ENCODE measurements around the gene FARP2. TPM values are rescaled to one million over a fixed set of nuclear protein-coding genes. Genes with fewer than 3 reads are reported as not detected.

The FARP2 gene
- total RNA-seq, 4 donors from 2014 or later = 10.7 to 20.1 (median 13.6) TPM

DNA sequence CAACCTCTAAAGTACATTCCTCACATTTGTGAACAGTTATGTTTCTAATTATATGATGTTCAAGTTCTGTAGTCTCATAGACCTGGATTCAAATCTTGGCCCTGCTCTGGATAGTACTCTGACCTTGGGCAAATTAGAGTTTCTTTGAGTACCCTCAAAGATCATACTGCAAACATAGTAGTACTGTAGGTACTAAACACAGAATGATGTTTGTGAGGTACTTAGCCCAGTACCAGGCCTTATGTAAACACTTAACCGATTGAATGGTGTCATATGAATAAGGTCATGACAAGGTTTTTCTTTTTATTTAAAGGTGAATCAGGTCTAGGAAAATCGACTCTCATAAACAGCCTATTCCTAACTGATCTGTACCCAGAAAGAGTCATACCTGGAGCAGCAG is 21.3 kb upstream of the FARP2 start:
- Histone ChIP-seq H3K27ac (no peak overlapping the region), H3K4me1 (peaks cover 12 to 14% of the 10 kb centered on the region in 2 donors), H3K4me3 (no peak overlapping the region), H3K36me3 (peaks cover 0 to 32% of the 10 kb centered on the region in 2 donors), H3K27me3 (no peaks in the 10 kb centered on the region), H3K9me3 (no peaks in the 10 kb centered on the region)
- in situ Hi-C loops (cut with MboI; ENCODE audit: low sequenced_read_pairs in 4 of 4) = no loop called here
- TF ChIP-seq CTCF (IDR thresholded peaks at IDR 0.05 in 4 of 5, conservative IDR thresholded peaks at IDR 0.05 in 1 of 5) (no peak), POLR2A (IDR thresholded peaks at IDR 0.05) (no peak)
- ATAC-seq = no peak
- intact Hi-C loops (cut with DNase I; ENCODE audit: low total_unique reads) = no loop called here
- DNase-seq = no peak

- DNase-seq = no peak
- H3K27ac ChIP-seq = peak overlapping the region; percentile 75 to 84 (median 78)
- H3K4me1 ChIP-seq = peaks cover 22 to 28% of the 10 kb centered on the region in 2 donors
- intact Hi-C loops (cut with DNase I; ENCODE audit: low total_unique reads) = no loop called here
- in situ Hi-C loops (cut with MboI; ENCODE audit: low sequenced_read_pairs in 4 of 4) = no loop called here
- no peaks in the 10 kb centered on the region for H3K27me3 ChIP-seq
- no peaks in the 10 kb centered on the region for H3K9me3 ChIP-seq
- peak; percentile 93 to 94 for ATAC-seq
- H3K36me3 ChIP-seq = peaks cover 3 to 55% of the 10 kb centered on the region in 2 donors
- TF ChIP-seq POLR2A (IDR thresholded peaks at IDR 0.05) = no peak
- no peak for TF ChIP-seq CTCF (IDR thresholded peaks at IDR 0.05 in 4 of 5, conservative IDR thresholded peaks at IDR 0.05 in 1 of 5)
- H3K4me3 ChIP-seq = no peak overlapping the region
Observed at GRCh38 chr2:241339839-241340630, 16.1 kb upstream of the FARP2 start.

- no peak for DNase-seq
- TF ChIP-seq POLR2A (IDR thresholded peaks at IDR 0.05) (no peak), CTCF (IDR thresholded peaks at IDR 0.05 in 4 of 5, conservative IDR thresholded peaks at IDR 0.05 in 1 of 5) (no peak)
- H3K27ac ChIP-seq = peak overlapping the region; percentile 75 to 84 (median 78)
- peaks cover 22 to 28% of the 10 kb centered on the region in 2 donors for H3K4me1 ChIP-seq
- no peaks in the 10 kb centered on the region for H3K9me3 ChIP-seq
- H3K4me3 ChIP-seq = no peak overlapping the region
- H3K27me3 ChIP-seq = no peaks in the 10 kb centered on the region
- H3K36me3 ChIP-seq = peaks cover 3 to 56% of the 10 kb centered on the region in 2 donors
- in situ Hi-C loops (cut with MboI; ENCODE audit: low sequenced_read_pairs in 4 of 4) (no loop called here), intact Hi-C loops (cut with DNase I; ENCODE audit: low total_unique reads) (no loop called here)
- ATAC-seq = peak; percentile 21 to 38
Observed at GRCh38 chr2:241340631-241341163, 15.4 kb upstream of the FARP2 start.

DNA sequence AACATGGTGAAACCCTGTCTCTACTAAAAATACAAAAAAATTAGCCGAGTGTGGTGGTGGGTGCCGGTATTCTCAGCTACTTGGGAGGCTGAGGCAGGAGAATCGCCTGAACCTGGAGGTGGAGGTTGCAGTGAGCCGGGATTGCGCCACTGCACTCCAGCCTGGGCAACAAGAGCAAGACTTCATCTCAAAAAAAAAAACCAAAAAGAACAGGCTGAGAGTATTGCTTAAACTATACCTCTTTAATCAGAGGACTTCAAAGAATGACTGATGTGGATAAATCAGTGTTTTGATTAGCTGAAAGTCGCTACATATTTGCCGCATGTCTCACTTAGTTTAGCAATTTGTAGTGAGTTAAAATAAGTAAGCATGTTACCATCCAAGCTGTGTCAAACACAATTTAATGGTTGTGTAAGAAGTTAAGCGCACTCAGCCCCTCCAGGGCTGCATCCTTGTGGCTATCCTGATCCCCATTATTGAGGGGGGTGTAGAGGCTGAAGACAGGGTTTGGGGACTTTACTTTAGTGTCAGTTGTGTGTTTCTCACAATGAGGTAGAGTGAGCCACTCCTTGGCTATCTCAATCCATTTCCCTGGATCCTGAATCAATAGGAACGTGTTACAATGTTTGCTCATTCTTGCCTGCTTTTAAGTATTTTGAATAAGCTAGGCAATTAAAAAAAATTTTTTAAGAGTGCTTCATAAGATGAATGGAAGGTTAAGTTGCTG is 11.0 kb upstream of the FARP2 start:
- H3K4me3 ChIP-seq = no peak overlapping the region
- H3K4me1 ChIP-seq = peaks cover 10 to 16% of the 10 kb centered on the region in 2 donors
- no peak for DNase-seq
- peaks cover 3 to 75% of the 10 kb centered on the region in 2 donors for H3K36me3 ChIP-seq
- H3K9me3 ChIP-seq = no peaks in the 10 kb centered on the region
- H3K27ac ChIP-seq = no peak overlapping the region
- ATAC-seq = no peak
- H3K27me3 ChIP-seq = no peaks in the 10 kb centered on the region
- TF ChIP-seq POLR2A (IDR thresholded peaks at IDR 0.05) = no peak
- TF ChIP-seq CTCF (IDR thresholded peaks at IDR 0.05 in 4 of 5, conservative IDR thresholded peaks at IDR 0.05 in 1 of 5) = no peak
- intact Hi-C loops (cut with DNase I; ENCODE audit: low total_unique reads) (no loop called here), in situ Hi-C loops (cut with MboI; ENCODE audit: low sequenced_read_pairs in 4 of 4) (no loop called here)

Measured in gastrocnemius medialis (tissue), 4 donors.